GM18526 (cell line): Measurements from ENCODE around the gene HNRNPUL1.

ENCODE experiments used
- POLR2A ChIP-seq: IDR thresholded peaks from 3 replicates; pipeline ENCODE4 v1.6.1; 2011; ENCODE audit not compliant: insufficient read length; ENCODE audit errors: extremely low read depth

HNRNPUL1 gene

GRCh38 chr19:41323430-41324125, 59.4 kb downstream of the HNRNPUL1 start:
- TF ChIP-seq POLR2A: no peak

GRCh38 chr19:41324231-41324702, 60.1 kb downstream of the HNRNPUL1 start:
- TF ChIP-seq POLR2A: peak; percentile 17

GRCh38 chr19:41324921-41325639, 60.9 kb downstream of the HNRNPUL1 start:
- TF ChIP-seq POLR2A: no peak

- no peak for TF ChIP-seq POLR2A
Measured at GRCh38 chr19:41325640-41325946, 61.4 kb downstream of the HNRNPUL1 start.

GRCh38 chr19:41325947-41326706, 62.0 kb downstream of the HNRNPUL1 start:
- peak; percentile 13 for TF ChIP-seq POLR2A

- TF ChIP-seq POLR2A: no peak
Measured at GRCh38 chr19:41327076-41327575, 63.0 kb downstream of the HNRNPUL1 start.

GRCh38 chr19:41327576-41328156, 63.5 kb downstream of the HNRNPUL1 start:
- TF ChIP-seq POLR2A: peak; percentile 31

- TF ChIP-seq POLR2A: no peak
Measured at GRCh38 chr19:41328157-41328841, 64.1 kb downstream of the HNRNPUL1 start.

GRCh38 chr19:41328842-41329225, 64.7 kb downstream of the HNRNPUL1 start:
- TF ChIP-seq POLR2A: no peak

- no peak for TF ChIP-seq POLR2A
Measured at GRCh38 chr19:41330481-41330880, 66.3 kb downstream of the HNRNPUL1 start.

GRCh38 chr19:41330946-41331678, 66.9 kb downstream of the HNRNPUL1 start:
- TF ChIP-seq POLR2A: no peak

GRCh38 chr19:41332000-41332399, 67.8 kb downstream of the HNRNPUL1 start:
- TF ChIP-seq POLR2A: no peak

GRCh38 chr19:41332468-41332867, 68.3 kb downstream of the HNRNPUL1 start:
- TF ChIP-seq POLR2A: no peak

GRCh38 chr19:41334793-41335192, 70.6 kb downstream of the HNRNPUL1 start:
- no peak for TF ChIP-seq POLR2A
